A549 (cell line): ENCODE results near the gene GNE. TPM values are rescaled to one million over a fixed set of nuclear protein-coding genes. Genes with fewer than 3 reads are reported as not detected.

ENCODE experiments used
- ATAC-seq, 2 experiments: fragments of 200-7000 bp in 1 of 2; fragments of >200 bp in 1 of 2; cut with Nextera tagmentation in 1 of 2; cut with Tn5 transposase in 1 of 2; 3 replicates each; pipeline versions ENCODE4 v1.8.0 to v1.9.1; 2018 to 2020; ENCODE audit warnings: mild to moderate bottlenecking in 1 of 2, moderate library complexity in 1 of 2
- CTCF ChIA-PET: fragments of 300-600 bp; sonication (Branson Sonifier 250); formaldehyde crosslinking; extraction: SDS; loops from one replicate; lab custom pipeline; 2021; ENCODE audit warnings: antibody characterized with exemption, inconsistent platforms; lab: Yijun Ruan, JAX
- POLR2A ChIA-PET: fragments of 350-600 bp; formaldehyde crosslinking; extraction: SDS; loops from one replicate; lab custom pipeline; 2021; ENCODE audit warnings: antibody characterized with exemption, inconsistent platforms; lab: Yijun Ruan, JAX
- DNase-seq, 2 experiments: peaks; one replicate each; pipeline versions ENCODE4 v3.0.0 to v3.0.0-alpha.2; 2011 to 2016; ENCODE audit warnings: low read depth in 1 of 2, low spot score in 1 of 2
- FAIRE-seq: peaks from 2 replicates; lab custom pipeline; 2011; peaks lifted over from hg19 to GRCh38; lab: Jason Lieb, UNC
- H3K27ac ChIP-seq, 2 experiments: fragments of >200 bp; sonication (Bioruptor Twin); formaldehyde crosslinking; 3 replicates each; pipeline ENCODE4 v1.5.1; 2016 to 2017
- H3K4me1 ChIP-seq: fragments of >200 bp; sonication (Bioruptor Twin); formaldehyde crosslinking; 3 replicates; pipeline ENCODE4 v1.6.1; 2016
- H3K4me2 ChIP-seq: fragments of >200 bp; sonication (Bioruptor Twin); formaldehyde crosslinking; 3 replicates; pipeline ENCODE4 v1.6.1; 2016
- H3K4me3 ChIP-seq: fragments of >200 bp; sonication (Bioruptor Twin); formaldehyde crosslinking; 3 replicates; pipeline ENCODE4 v1.5.1; 2016
- H3K9me3 ChIP-seq: fragments of >200 bp; sonication (Bioruptor Twin); formaldehyde crosslinking; 3 replicates; pipeline ENCODE4 v1.6.1; 2016
- BCL3 ChIP-seq: fragments of >200 bp; sonication (Bioruptor Twin); formaldehyde crosslinking; IDR thresholded peaks from 3 replicates; pipeline ENCODE4 v1.6.1; 2016
- CTCF ChIP-seq: fragments of >200 bp; sonication (Bioruptor Twin); formaldehyde crosslinking; IDR thresholded peaks from 3 replicates; pipeline ENCODE4 v1.5.1; 2016
- ESRRA ChIP-seq: fragments of 150-350 bp; IDR thresholded peaks from 2 replicates; pipeline ENCODE4 v1.6.1; 2014; ENCODE audit warnings: mild to moderate bottlenecking, low read length, borderline replicate concordance
- FOSB ChIP-seq: fragments of 250-450 bp; sonication (Bioruptor Pico); IDR thresholded peaks from 2 replicates; pipeline ENCODE4 v1.5.0; 2020; ENCODE audit warnings: mild to moderate bottlenecking, moderate library complexity
- FOSL2 ChIP-seq, 2 experiments: fragments of 450-650 bp in 1 of 2; fragments of >200 bp in 1 of 2; sonication (Bioruptor Twin) in 1 of 2; formaldehyde crosslinking; IDR thresholded peaks; 2 replicates each; pipeline versions ENCODE4 v1.5.0 to v1.6.1; 2016 to 2020; ENCODE audit warnings: mild to moderate bottlenecking in 1 of 2, moderate library complexity in 1 of 2
- HDAC2 ChIP-seq: fragments of 200-600 bp; sonication (generic); IDR thresholded peaks from 2 replicates; pipeline ENCODE4 v1.6.1; 2016
- HOXB13 ChIP-seq: fragments of 250-450 bp; sonication (Bioruptor Pico); IDR thresholded peaks from 2 replicates; pipeline ENCODE4 v1.5.0; 2020; ENCODE audit warnings: low read depth, mild to moderate bottlenecking, moderate library complexity
- MAFK ChIP-seq: fragments of 450-650 bp; IDR thresholded peaks from 2 replicates; pipeline ENCODE4 v1.6.1; 2014; ENCODE audit not compliant: partially characterized antibody
- RAD21 ChIP-seq, 2 experiments: fragments of >200 bp in 1 of 2; sonication (Bioruptor Twin) in 1 of 2; formaldehyde crosslinking in 1 of 2; IDR thresholded peaks in 1 of 2; conservative IDR thresholded peaks in 1 of 2; 2 replicates in 1 of 2; 3 replicates in 1 of 2; pipeline ENCODE4 v1.6.1; 2012 to 2018; ENCODE audit warnings: inconsistent platforms in 1 of 2
- ZNF302 ChIP-seq: fragments of 250-450 bp; sonication (Bioruptor Pico); IDR thresholded peaks from 2 replicates; pipeline ENCODE4 v1.9.0; 2021; ENCODE audit warnings: inconsistent platforms, mild to moderate bottlenecking, moderate library complexity
- WGBS: methylation state at CpG from one replicate; pipeline ENCODE4 v1.1.6; 2017; ENCODE audit errors: missing lambda C conversion rate; 5-methylcytosine and 5-hydroxymethylcytosine counted together
- polyA plus RNA-seq, 4 experiments: library from polyadenylated mRNA; depleted of rRNA in 3 of 4; stranded (reverse); fragments of >200 nt; fragmentation: RNase III in 1 of 4; extraction: RNeasy Plus Mini Kit Qiagen cat#74134 plus additional on column Dnase treatment in 1 of 4; gene quantifications; 2 replicates in 3 of 4; 3 replicates in 1 of 4; pipeline ENCODE4 v1.2.3, GENCODE V29; 2011 to 2017
- TF ChIP-seq, protein P1 (sequence below): fragments of 450-650 bp; IDR thresholded peaks from 2 replicates; pipeline ENCODE4 v1.6.1; 2014; ENCODE audit warnings: antibody characterized with exemption

Gene GNE
- polyA plus RNA-seq, 2 of the 4 experiments (the other 2 are of a cell fraction) = 23.0 to 32.9 TPM

DNA sequence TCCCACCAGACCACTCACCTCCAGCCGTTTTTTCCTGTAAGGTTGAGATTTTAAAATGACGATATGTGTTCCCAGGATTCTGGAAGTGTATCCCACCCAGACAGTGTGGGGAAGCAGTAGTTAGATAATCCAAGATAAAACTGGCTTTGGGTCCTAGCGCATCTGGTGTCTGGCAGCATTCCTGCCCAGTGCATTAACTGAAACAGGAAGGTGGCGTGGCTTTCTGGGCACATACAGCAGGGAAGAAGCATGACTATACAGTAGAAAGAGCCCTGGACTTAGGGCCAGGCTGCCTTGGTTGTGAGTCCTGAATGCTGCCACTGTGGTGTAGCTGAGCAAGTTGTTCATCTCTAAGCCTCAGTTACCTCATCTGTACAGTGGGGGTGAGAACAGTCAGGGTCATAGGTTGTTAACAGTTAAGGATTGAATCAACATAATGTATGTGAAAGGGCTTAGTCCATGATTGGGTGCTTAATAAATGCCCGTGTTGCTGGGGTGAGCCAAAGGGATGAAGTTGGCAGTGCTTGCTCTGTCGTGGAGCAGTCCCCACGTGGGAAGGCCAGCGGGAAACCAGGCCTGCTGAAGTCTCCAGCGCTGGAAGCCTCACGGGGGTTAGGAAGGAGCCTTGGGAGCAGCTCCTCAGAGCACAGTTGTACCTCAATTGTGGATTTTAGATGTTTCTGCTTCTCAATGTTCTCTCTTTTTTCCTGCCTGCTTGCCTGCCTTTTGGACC lies 49.6 kb downstream of the GNE start:
- no peak for TF ChIP-seq HDAC2
- TF ChIP-seq, all 56 proteins: peak for 0
- Histone ChIP-seq H3K4me2 (no peak overlapping the region), H3K9me3 (no peaks in the 10 kb centered on the region), H3K27ac (no peak overlapping the region), H3K4me1 (peaks cover 12% of the 10 kb centered on the region), H3K4me3 (no peak overlapping the region)
- ChIA-PET POLR2A (interaction anchor here (1.3 kb wide), 1 partner anchor 50 kb away, joined by 3 read pairs; no protein-coding TSS in a partner anchor), CTCF (interaction anchor here (0.5 to 3.9 kb wide), 6 partner anchors 19 to 254 kb away, joined by 3 to 21 read pairs (median 9); partner anchors contain the start of gene CLTA)
- no peak for DNase-seq
- 84% methylated on average over 10 of the region's 10 CpGs for WGBS
- no peak for FAIRE-seq
- ATAC-seq = no peak

GRCh38 chr9:36207546-36208012 lies 50.7 kb downstream of the GNE start:
- Histone ChIP-seq H3K4me3 (no peak overlapping the region), H3K9me3 (no peaks in the 10 kb centered on the region), H3K4me1 (peaks cover 12% of the 10 kb centered on the region), H3K27ac (peak overlapping the region; percentile 19 to 20; a peak in 4 of 6 replicates), H3K4me2 (peak overlapping the region; percentile 1; the same call in 1 of the 3 replicates)
- ChIA-PET CTCF (interaction anchor here (1.0 to 3.9 kb wide), 4 partner anchors 10 to 253 kb away, joined by 3 to 21 read pairs (median 12); partner anchors contain the start of gene CLTA), POLR2A (interaction anchor here (1.7 kb wide), 1 partner anchor 17 kb away, joined by 7 read pairs; the partner anchor contains the start of gene CLTA)
- FAIRE-seq (no peak), ATAC-seq (no peak), DNase-seq (no peak)
- TF ChIP-seq BCL3 (no peak), MAFK (peak; percentile 38), ZNF302 (CRISPR knock-in tag) (no peak)
- WGBS = 24% methylated on average over 1 of the region's 1 CpG

- ChIA-PET POLR2A (interaction anchor here (1.7 kb wide), 1 partner anchor 16 kb away, joined by 7 read pairs; the partner anchor contains the start of gene CLTA), CTCF (interaction anchor here (1.0 to 3.9 kb wide), 4 partner anchors 10 to 252 kb away, joined by 3 to 21 read pairs (median 12); partner anchors contain the start of gene CLTA)
- Histone ChIP-seq H3K4me3 (no peak overlapping the region), H3K9me3 (no peaks in the 10 kb centered on the region), H3K4me2 (peak overlapping the region; percentile 1; the same call in 1 of the 3 replicates), H3K27ac (no peak overlapping the region), H3K4me1 (peaks cover 12% of the 10 kb centered on the region)
- TF ChIP-seq HOXB13 (no peak), FOSB (no peak)
- no peak for ATAC-seq
- DNase-seq = no peak
- no peak for FAIRE-seq
- 94% methylated on average over 4 of the region's 4 CpGs for WGBS
Observed at GRCh38 chr9:36207016-36207415, 51.2 kb downstream of the GNE start.

- WGBS = 89% methylated on average over 10 of the region's 11 CpGs
- no peak overlapping the region for H3K27ac ChIP-seq
- FAIRE-seq (no peak), ATAC-seq (peak; percentile 93 to 94), DNase-seq (peak; percentile 54 to 59)
- no peaks in the 10 kb centered on the region for H3K9me3 ChIP-seq
- H3K4me1 ChIP-seq = peaks cover 12% of the 10 kb centered on the region
- POLR2A ChIA-PET = interaction anchor here (1.0 to 1.6 kb wide), 2 partner anchors 15 to 103 kb away, joined by 3 to 8 read pairs; partner anchors contain the start of gene CLTA
- H3K4me2 ChIP-seq = no peak overlapping the region
- CTCF ChIA-PET = interaction anchor here (0.7 to 3.9 kb wide), 12 partner anchors 8 to 197 kb away, joined by 3 to 21 read pairs (median 6); partner anchors contain the start of gene CLTA
- no peak for TF ChIP-seq ESRRA
- TF ChIP-seq FOSL2 (IDR thresholded peaks at IDR 0.05) = no peak
- no peak for TF ChIP-seq FOSL2 (CRISPR knock-in tag; IDR thresholded peaks at IDR 0.05)
- TF ChIP-seq, protein P1, sequence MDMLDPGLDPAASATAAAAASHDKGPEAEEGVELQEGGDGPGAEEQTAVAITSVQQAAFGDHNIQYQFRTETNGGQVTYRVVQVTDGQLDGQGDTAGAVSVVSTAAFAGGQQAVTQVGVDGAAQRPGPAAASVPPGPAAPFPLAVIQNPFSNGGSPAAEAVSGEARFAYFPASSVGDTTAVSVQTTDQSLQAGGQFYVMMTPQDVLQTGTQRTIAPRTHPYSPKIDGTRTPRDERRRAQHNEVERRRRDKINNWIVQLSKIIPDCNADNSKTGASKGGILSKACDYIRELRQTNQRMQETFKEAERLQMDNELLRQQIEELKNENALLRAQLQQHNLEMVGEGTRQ = no peak
- TF ChIP-seq RAD21 (conservative IDR thresholded peaks at IDR 0.05 in 1 of 2, IDR thresholded peaks at IDR 0.05 in 1 of 2) = peak in 1 of 2 experiments; percentile 34; a peak in 2 of 5 replicates
- TF ChIP-seq BCL3 = no peak
- peak; percentile 22; the same call in 1 of the 3 replicates for TF ChIP-seq CTCF
- H3K4me3 ChIP-seq = no peak overlapping the region
Observed at GRCh38 chr9:36204906-36205547, 53.2 kb downstream of the GNE start.
